GM18909 (cell line): ENCODE results near the gene USH2A.

Experiments
- ATAC-seq: cut with Tn5 transposase; IDR thresholded peaks from one replicate; pipeline ENCODE4 v1.9.1; 2021; ENCODE audit warnings: mild to moderate bottlenecking; ENCODE audit not compliant: unreplicated experiment, poor library complexity

Gene USH2A

GRCh38 chr1:215677112-215677511, 746.1 kb downstream of the USH2A start:
- ATAC-seq, result no peak

- no peak for ATAC-seq
Observed at GRCh38 chr1:215673943-215674342, 749.3 kb downstream of the USH2A start.

- ATAC-seq, result no peak
Observed at GRCh38 chr1:215672482-215672881, 750.8 kb downstream of the USH2A start.

- no peak for ATAC-seq
Observed at GRCh38 chr1:215669806-215670491, 753.3 kb downstream of the USH2A start.

- no peak for ATAC-seq
Observed at GRCh38 chr1:215667761-215668160, 755.5 kb downstream of the USH2A start.

- no peak for ATAC-seq
Observed at GRCh38 chr1:215665215-215665614, 758.0 kb downstream of the USH2A start.

- no peak for ATAC-seq
Observed at GRCh38 chr1:215661033-215661432, 762.2 kb downstream of the USH2A start.

GRCh38 chr1:215660259-215660658, 763.0 kb downstream of the USH2A start:
- ATAC-seq, result no peak

GRCh38 chr1:215657047-215657446, 766.2 kb downstream of the USH2A start:
- no peak for ATAC-seq

GRCh38 chr1:215652371-215652770, 770.9 kb downstream of the USH2A start:
- no peak for ATAC-seq

GRCh38 chr1:215651867-215652266, 771.4 kb downstream of the USH2A start:
- no peak for ATAC-seq

GRCh38 chr1:215650446-215651149, 772.6 kb downstream of the USH2A start:
- ATAC-seq, result no peak

- ATAC-seq, result no peak
Observed at GRCh38 chr1:215648957-215649356, 774.3 kb downstream of the USH2A start.

GRCh38 chr1:215647738-215648137, 775.5 kb downstream of the USH2A start:
- no peak for ATAC-seq

GRCh38 chr1:215645861-215646260, 777.4 kb downstream of the USH2A start:
- ATAC-seq, result no peak

GRCh38 chr1:215645182-215645581, 778.1 kb downstream of the USH2A start:
- ATAC-seq, result no peak

- no peak for ATAC-seq
Observed at GRCh38 chr1:215643592-215644321, 779.5 kb downstream of the USH2A start.

- ATAC-seq, result no peak
Observed at GRCh38 chr1:215640429-215641148, 782.7 kb downstream of the USH2A start.

GRCh38 chr1:215637041-215637573, 786.1 kb downstream of the USH2A start:
- no peak for ATAC-seq

GRCh38 chr1:215636258-215636965, 786.8 kb downstream of the USH2A start:
- no peak for ATAC-seq
